Measurements from ENCODE around the gene CST6. TPM values are rescaled to one million over a fixed set of nuclear protein-coding genes. Genes with fewer than 3 reads are reported as not detected.

The CST6 gene
- total RNA-seq, 1 donor from 2014 or later = not detected

DNA sequence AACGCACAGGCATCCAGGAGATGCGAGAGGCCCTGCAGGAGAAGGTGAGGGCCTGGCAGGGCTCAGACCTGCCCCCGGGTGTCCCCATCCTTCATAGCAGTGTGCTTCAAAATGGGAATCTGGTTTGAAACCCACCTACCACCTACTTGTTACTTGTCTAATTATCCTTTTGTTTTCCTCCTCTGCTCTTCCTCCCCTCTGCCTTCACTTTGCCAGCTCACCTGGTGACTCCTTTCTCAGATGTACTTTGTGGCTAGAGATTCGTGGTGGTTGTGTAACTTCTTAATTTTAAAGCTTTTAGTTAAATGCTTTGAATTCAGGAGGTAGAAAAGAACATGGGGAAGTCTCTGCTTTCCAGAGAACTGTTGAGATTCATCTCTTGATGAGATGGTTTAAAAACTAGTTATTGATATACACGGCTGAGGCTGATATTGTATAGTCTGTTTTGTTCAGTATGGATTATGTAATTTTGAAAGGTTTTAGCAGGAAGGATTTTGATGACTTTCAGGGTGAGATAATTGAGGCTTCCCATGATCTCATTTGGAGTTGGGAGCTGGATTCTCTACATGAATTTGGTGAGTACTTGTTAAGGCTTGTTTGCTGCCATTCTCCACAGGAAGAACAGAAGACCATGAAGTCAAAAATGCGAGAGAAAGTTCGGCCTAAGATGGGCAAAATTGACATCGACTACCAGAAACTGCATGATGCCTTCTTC lies 48.3 kb downstream of the CST6 start:
- Histone ChIP-seq H3K9ac (ENCODE audit: low read length) (no peak overlapping the region), H3K27me3 (ENCODE audit: insufficient read depth, low read length) (no peaks in the 10 kb centered on the region), H4K20me1 (ENCODE audit: insufficient read depth, low read length) (peaks cover 73% of the 10 kb centered on the region), H3K4me1 (ENCODE audit: insufficient read depth, low read length) (no peaks in the 10 kb centered on the region), H3K27ac (ENCODE audit: low read depth, low read length) (no peak overlapping the region), H3K9me3 (ENCODE audit: insufficient read depth, low read depth, low read length) (no peaks in the 10 kb centered on the region), H3K36me3 (ENCODE audit: insufficient read depth, low read length) (peaks cover 90% of the 10 kb centered on the region), H3K4me3 (ENCODE audit: insufficient read depth, low read depth, low read length) (no peak overlapping the region), H3K4me2 (ENCODE audit: low read length) (no peak overlapping the region), H2AFZ (ENCODE audit: low read depth, low read length) (no peak overlapping the region), H3K79me2 (ENCODE audit: insufficient read depth, low read length) (peaks cover 59% of the 10 kb centered on the region)
- Mint-ChIP-seq H3K4me3 (ENCODE audit: unreplicated experiment) (no peak overlapping the region), H3K36me3 (ENCODE audit: low read depth, unreplicated experiment) (peaks cover 30% of the 10 kb centered on the region), H3K9me3 (ENCODE audit: unreplicated experiment) (no peaks in the 10 kb centered on the region), H3K27ac (ENCODE audit: unreplicated experiment) (no peak overlapping the region), H3K27me3 (ENCODE audit: low read depth, unreplicated experiment) (no peaks in the 10 kb centered on the region), H3K4me1 (ENCODE audit: low read depth, unreplicated experiment) (peaks cover 4% of the 10 kb centered on the region)
- DNase-seq (ENCODE audit: low read depth) = no peak
- TF ChIP-seq, protein P1, sequence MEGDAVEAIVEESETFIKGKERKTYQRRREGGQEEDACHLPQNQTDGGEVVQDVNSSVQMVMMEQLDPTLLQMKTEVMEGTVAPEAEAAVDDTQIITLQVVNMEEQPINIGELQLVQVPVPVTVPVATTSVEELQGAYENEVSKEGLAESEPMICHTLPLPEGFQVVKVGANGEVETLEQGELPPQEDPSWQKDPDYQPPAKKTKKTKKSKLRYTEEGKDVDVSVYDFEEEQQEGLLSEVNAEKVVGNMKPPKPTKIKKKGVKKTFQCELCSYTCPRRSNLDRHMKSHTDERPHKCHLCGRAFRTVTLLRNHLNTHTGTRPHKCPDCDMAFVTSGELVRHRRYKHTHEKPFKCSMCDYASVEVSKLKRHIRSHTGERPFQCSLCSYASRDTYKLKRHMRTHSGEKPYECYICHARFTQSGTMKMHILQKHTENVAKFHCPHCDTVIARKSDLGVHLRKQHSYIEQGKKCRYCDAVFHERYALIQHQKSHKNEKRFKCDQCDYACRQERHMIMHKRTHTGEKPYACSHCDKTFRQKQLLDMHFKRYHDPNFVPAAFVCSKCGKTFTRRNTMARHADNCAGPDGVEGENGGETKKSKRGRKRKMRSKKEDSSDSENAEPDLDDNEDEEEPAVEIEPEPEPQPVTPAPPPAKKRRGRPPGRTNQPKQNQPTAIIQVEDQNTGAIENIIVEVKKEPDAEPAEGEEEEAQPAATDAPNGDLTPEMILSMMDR (IDR thresholded peaks at IDR 0.05; ENCODE audit: insufficient read depth, low read depth, low read length) = no peak
- TF ChIP-seq EZH2 (IDR thresholded peaks at IDR 0.05; ENCODE audit: insufficient read depth, low read length) = no peak
- FAIRE-seq = no peak

DNA sequence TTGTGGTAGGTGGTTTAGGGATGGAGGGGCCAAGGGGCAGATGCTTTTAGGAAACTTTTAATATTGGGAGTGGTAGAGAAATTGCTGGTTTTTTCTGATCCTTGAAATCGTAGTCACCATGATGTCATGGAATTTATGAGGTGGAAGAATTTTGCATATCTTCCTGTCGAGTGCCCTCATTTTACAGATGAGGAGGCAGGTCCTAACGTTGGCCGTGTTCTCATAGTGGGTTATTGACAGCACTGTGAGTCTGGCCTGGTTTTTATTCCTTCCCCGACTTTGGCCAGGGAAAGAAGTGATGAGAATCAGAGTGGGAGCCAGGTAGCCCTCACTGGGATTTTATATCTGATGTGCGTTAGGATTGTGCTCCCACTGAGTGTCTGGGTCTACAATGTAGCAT lies 49.5 kb downstream of the CST6 start:
- Histone ChIP-seq H3K4me3 (ENCODE audit: insufficient read depth, low read depth, low read length) (no peak overlapping the region), H2AFZ (ENCODE audit: low read depth, low read length) (no peak overlapping the region), H3K9me3 (ENCODE audit: insufficient read depth, low read depth, low read length) (no peaks in the 10 kb centered on the region), H3K9ac (ENCODE audit: low read length) (no peak overlapping the region), H3K4me1 (ENCODE audit: insufficient read depth, low read length) (no peaks in the 10 kb centered on the region), H3K27me3 (ENCODE audit: insufficient read depth, low read length) (no peaks in the 10 kb centered on the region), H3K27ac (ENCODE audit: low read depth, low read length) (no peak overlapping the region), H3K36me3 (ENCODE audit: insufficient read depth, low read length) (peaks cover 89% of the 10 kb centered on the region), H3K4me2 (ENCODE audit: low read length) (no peak overlapping the region), H3K79me2 (ENCODE audit: insufficient read depth, low read length) (peaks cover 56% of the 10 kb centered on the region), H4K20me1 (ENCODE audit: insufficient read depth, low read length) (peaks cover 69% of the 10 kb centered on the region)
- no peak for TF ChIP-seq EZH2 (IDR thresholded peaks at IDR 0.05; ENCODE audit: insufficient read depth, low read length)
- TF ChIP-seq, protein P1 (IDR thresholded peaks at IDR 0.05; ENCODE audit: insufficient read depth, low read depth, low read length) = no peak
- Mint-ChIP-seq H3K4me1 (ENCODE audit: low read depth, unreplicated experiment) (peaks cover 2% of the 10 kb centered on the region), H3K27me3 (ENCODE audit: low read depth, unreplicated experiment) (no peaks in the 10 kb centered on the region), H3K36me3 (ENCODE audit: low read depth, unreplicated experiment) (peaks cover 33% of the 10 kb centered on the region), H3K4me3 (ENCODE audit: unreplicated experiment) (peak overlapping the region; percentile 31), H3K27ac (ENCODE audit: unreplicated experiment) (no peak overlapping the region), H3K9me3 (ENCODE audit: unreplicated experiment) (no peaks in the 10 kb centered on the region)
- DNase-seq (ENCODE audit: low read depth) (no peak), FAIRE-seq (no peak)

DNA sequence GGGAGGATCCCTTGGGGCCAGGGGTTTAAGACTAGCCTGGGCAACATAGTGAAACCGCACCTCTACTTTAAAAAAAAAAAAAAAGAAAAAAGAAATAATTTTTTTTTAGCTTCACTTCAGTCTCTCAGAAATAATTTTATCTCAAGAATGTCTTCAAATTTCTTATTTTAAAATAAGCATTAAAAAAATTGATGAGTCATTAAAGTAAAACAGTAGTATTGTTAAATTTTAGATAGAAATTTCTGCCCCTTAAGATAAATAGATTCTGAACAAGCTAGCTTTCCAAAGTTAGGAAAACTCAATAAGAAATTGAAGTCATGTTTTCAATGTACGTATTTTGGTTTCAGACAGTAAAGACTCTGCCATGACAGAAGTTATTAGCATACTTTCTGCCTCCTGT lies 50.6 kb downstream of the CST6 start:
- Mint-ChIP-seq H3K9me3 (ENCODE audit: unreplicated experiment) (no peaks in the 10 kb centered on the region), H3K36me3 (ENCODE audit: low read depth, unreplicated experiment) (peaks cover 31% of the 10 kb centered on the region), H3K4me1 (ENCODE audit: low read depth, unreplicated experiment) (peaks cover 6% of the 10 kb centered on the region), H3K27me3 (ENCODE audit: low read depth, unreplicated experiment) (no peaks in the 10 kb centered on the region), H3K27ac (ENCODE audit: unreplicated experiment) (no peak overlapping the region), H3K4me3 (ENCODE audit: unreplicated experiment) (no peak overlapping the region)
- Histone ChIP-seq H4K20me1 (ENCODE audit: insufficient read depth, low read length) (peaks cover 73% of the 10 kb centered on the region), H2AFZ (ENCODE audit: low read depth, low read length) (no peak overlapping the region), H3K4me2 (ENCODE audit: low read length) (no peak overlapping the region), H3K4me1 (ENCODE audit: insufficient read depth, low read length) (no peaks in the 10 kb centered on the region), H3K36me3 (ENCODE audit: insufficient read depth, low read length) (peaks cover 89% of the 10 kb centered on the region), H3K9me3 (ENCODE audit: insufficient read depth, low read depth, low read length) (no peaks in the 10 kb centered on the region), H3K4me3 (ENCODE audit: insufficient read depth, low read depth, low read length) (no peak overlapping the region), H3K9ac (ENCODE audit: low read length) (no peak overlapping the region), H3K79me2 (ENCODE audit: insufficient read depth, low read length) (peaks cover 49% of the 10 kb centered on the region), H3K27me3 (ENCODE audit: insufficient read depth, low read length) (no peaks in the 10 kb centered on the region), H3K27ac (ENCODE audit: low read depth, low read length) (no peak overlapping the region)
- TF ChIP-seq EZH2 (IDR thresholded peaks at IDR 0.05; ENCODE audit: insufficient read depth, low read length) = no peak
- TF ChIP-seq, protein P1 (IDR thresholded peaks at IDR 0.05; ENCODE audit: insufficient read depth, low read depth, low read length) = no peak
- DNase-seq (ENCODE audit: low read depth) (no peak), FAIRE-seq (no peak)
